Measurements from ENCODE around the gene ARMC2. TPM values are rescaled to one million over a fixed set of nuclear protein-coding genes. Genes with fewer than 3 reads are reported as not detected.

The ARMC2 gene
- total RNA-seq, 2 donors from 2014 or later = 1.9 to 2.5 TPM

DNA sequence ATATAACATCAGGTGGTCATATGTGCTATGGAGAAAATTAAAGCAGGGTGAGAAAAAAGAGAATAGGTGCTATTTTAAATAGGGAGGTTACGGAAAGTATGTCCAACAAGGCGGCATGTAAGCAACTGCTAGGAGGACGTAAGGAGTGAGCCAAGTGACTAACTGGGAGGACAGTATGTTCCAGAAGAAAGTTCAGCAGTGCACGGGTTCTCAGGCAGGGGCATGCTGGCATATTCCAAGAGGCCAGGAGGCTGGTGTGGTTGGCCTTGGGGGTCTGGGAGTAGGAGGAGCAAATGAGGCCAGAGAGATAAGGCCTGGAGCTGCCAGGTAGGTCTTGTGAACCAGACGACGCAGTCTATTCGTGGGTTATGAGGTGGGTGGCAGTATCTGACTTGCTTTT lies 112.4 kb downstream of the ARMC2 start:
- DNase-seq = no peak
- no peak overlapping the region for H3K9ac ChIP-seq (ENCODE audit: low read depth in 2 of 2, low read length in 2 of 2)
- no peaks in the 10 kb centered on the region for H3K27me3 ChIP-seq
- H3K4me3 ChIP-seq = no peak overlapping the region
- H3K27ac ChIP-seq = no peak overlapping the region
- H3K36me3 ChIP-seq = no peaks in the 10 kb centered on the region
- intact Hi-C loops (cut with DNase I) = no loop called here
- TF ChIP-seq, protein P1, sequence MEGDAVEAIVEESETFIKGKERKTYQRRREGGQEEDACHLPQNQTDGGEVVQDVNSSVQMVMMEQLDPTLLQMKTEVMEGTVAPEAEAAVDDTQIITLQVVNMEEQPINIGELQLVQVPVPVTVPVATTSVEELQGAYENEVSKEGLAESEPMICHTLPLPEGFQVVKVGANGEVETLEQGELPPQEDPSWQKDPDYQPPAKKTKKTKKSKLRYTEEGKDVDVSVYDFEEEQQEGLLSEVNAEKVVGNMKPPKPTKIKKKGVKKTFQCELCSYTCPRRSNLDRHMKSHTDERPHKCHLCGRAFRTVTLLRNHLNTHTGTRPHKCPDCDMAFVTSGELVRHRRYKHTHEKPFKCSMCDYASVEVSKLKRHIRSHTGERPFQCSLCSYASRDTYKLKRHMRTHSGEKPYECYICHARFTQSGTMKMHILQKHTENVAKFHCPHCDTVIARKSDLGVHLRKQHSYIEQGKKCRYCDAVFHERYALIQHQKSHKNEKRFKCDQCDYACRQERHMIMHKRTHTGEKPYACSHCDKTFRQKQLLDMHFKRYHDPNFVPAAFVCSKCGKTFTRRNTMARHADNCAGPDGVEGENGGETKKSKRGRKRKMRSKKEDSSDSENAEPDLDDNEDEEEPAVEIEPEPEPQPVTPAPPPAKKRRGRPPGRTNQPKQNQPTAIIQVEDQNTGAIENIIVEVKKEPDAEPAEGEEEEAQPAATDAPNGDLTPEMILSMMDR (IDR thresholded peaks at IDR 0.05) = no peak
- H3K9me3 ChIP-seq = no peaks in the 10 kb centered on the region
- no peaks in the 10 kb centered on the region for H3K4me1 ChIP-seq

DNA sequence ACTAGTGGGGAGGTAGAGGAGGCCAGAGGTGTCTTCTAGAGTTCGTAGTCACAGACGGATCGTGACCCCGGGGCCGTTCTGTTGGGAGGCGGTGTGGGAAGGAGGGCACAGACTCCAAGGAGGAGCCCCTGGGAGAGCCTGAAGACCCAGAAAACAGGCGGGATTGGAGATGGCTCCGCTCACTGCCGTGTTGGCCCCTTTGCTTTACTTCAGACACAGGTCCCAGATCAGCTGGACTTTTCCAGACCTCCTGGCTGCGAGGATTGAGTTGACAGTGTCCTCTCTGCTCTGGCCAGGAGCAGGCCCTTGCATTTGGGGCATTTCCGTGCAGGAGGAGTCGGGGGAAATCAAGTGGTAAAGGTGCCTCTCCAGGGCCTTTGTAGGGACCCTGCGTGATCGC lies 112.9 kb downstream of the ARMC2 start:
- TF ChIP-seq, protein P1 (IDR thresholded peaks at IDR 0.05) = no peak
- Histone ChIP-seq H3K36me3 (no peaks in the 10 kb centered on the region), H3K9ac (ENCODE audit: low read depth in 2 of 2, low read length in 2 of 2) (no peak overlapping the region), H3K4me1 (no peaks in the 10 kb centered on the region), H3K4me3 (no peak overlapping the region), H3K27me3 (no peaks in the 10 kb centered on the region), H3K9me3 (no peaks in the 10 kb centered on the region), H3K27ac (no peak overlapping the region)
- no peak for DNase-seq
- intact Hi-C loops (cut with DNase I) = no loop called here

DNA sequence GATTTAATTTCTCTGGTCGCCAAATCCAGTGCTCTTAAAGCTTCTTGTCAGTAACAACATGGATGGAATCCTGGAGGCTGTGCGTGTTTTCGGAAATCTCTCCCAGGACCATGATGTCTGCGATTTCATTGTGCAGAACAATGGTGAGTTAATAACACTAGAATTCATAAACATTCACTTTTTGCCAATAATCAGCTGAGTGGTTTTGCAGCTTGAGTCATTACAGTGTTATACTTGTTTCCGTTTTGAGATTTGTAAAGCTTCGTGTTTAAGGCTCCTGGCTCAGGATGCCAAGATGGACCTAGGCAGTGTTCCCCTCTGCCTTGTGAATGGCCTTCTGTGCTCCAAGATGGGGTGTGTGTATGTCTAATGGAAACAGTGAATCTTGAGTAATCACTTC lies 113.8 kb downstream of the ARMC2 start:
- no peak for DNase-seq
- intact Hi-C loops (cut with DNase I) = no loop called here
- no peaks in the 10 kb centered on the region for H3K4me1 ChIP-seq
- no peaks in the 10 kb centered on the region for H3K36me3 ChIP-seq
- H3K4me3 ChIP-seq = no peak overlapping the region
- H3K27ac ChIP-seq = no peak overlapping the region
- H3K27me3 ChIP-seq = no peaks in the 10 kb centered on the region
- TF ChIP-seq, protein P1 (IDR thresholded peaks at IDR 0.05) = no peak
- H3K9me3 ChIP-seq = no peaks in the 10 kb centered on the region
- no peak overlapping the region for H3K9ac ChIP-seq (ENCODE audit: low read depth in 2 of 2, low read length in 2 of 2)

DNA sequence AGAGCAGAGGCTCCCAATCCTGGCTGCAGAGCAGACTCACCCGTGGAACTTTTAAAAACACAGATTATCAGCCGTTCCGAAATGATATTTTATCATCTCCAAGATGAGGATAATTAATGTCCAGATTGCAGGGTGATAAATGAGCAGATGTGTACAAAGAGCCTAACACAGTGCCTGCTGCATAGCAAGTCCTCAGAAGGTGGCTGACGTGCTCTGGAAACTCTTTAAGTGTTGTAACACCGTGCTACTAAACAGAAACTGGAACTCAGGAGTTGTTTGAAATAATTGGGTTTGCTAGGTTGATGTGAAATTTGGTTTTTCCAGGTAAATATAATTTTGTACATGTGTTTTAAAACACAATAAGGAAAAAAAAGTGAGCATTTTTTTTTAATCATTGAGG lies 118.0 kb downstream of the ARMC2 start:
- intact Hi-C loops (cut with DNase I) = no loop called here
- no peak overlapping the region for H3K27ac ChIP-seq
- no peaks in the 10 kb centered on the region for H3K27me3 ChIP-seq
- no peak for DNase-seq
- no peak overlapping the region for H3K9ac ChIP-seq (ENCODE audit: low read depth in 2 of 2, low read length in 2 of 2)
- no peaks in the 10 kb centered on the region for H3K9me3 ChIP-seq
- H3K36me3 ChIP-seq = no peaks in the 10 kb centered on the region
- no peaks in the 10 kb centered on the region for H3K4me1 ChIP-seq
- no peak overlapping the region for H3K4me3 ChIP-seq
- TF ChIP-seq, protein P1 (IDR thresholded peaks at IDR 0.05) = no peak

DNA sequence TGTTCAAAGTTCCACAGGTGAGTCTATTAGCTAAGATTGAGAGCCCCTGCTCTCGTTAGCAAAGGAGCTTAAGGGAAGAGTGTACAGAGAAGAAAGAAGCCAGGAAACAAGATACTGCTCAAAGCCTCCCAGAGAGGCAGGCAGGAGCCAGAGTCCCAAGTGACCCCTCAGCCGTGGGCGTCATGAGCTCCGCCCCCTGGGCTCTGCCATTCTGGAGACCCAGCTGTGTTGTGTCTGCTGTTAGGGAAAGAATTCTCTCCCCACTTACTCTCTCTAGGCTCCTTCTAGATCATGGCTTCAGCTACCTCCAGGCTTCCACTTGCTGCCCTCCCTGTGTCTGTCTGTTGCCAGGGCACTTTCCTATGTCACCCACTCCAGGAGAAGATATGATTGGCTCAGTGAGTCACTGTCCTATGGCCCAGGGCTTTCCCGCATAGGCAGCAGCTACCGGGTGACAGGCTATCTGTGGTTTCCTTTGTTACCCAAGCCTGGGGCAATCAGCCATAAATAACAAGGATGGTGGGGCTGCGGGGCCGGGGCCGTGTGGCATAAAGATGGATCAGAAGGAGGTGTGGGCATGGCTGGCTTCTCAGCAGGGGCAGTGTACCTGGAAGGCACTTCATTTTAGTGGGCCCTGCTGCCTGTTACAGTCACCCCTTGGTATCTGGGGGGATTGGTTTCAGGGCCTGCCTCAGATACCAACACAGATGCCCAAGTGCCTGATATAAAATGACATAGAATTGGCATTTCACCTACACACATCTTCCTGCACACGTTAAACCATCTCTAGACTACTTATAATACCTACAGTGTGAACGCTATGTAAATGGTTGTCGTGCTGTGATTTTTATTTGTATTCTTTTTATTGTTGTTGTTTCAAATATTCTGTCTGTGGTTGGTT lies 118.9 kb downstream of the ARMC2 start:
- no peaks in the 10 kb centered on the region for H3K27me3 ChIP-seq
- intact Hi-C loops (cut with DNase I) = no loop called here
- H3K9me3 ChIP-seq = no peaks in the 10 kb centered on the region
- no peak overlapping the region for H3K4me3 ChIP-seq
- H3K27ac ChIP-seq = no peak overlapping the region
- TF ChIP-seq, protein P1 (IDR thresholded peaks at IDR 0.05) = no peak
- H3K36me3 ChIP-seq = no peaks in the 10 kb centered on the region
- H3K9ac ChIP-seq (ENCODE audit: low read depth in 2 of 2, low read length in 2 of 2) = peak overlapping the region in 1 of 2 donors; percentile 24
- peaks cover 5% of the 10 kb centered on the region for H3K4me1 ChIP-seq
- no peak for DNase-seq

Data from colonic mucosa (tissue), 4 donors.